DOHH2 (cell line): Measurements from ENCODE around the gene R3HDM2.
"Not testable (repeated sequence)": the region's sequence is repeated elsewhere in the genome, so short reads cannot be mapped to it uniquely, and the experiment has no call there.

Experiments
- EZH2phosphoT487 ChIP-seq: fragments of 200-600 bp; sonication (generic); IDR thresholded peaks from 2 replicates; pipeline ENCODE4 v1.6.1; 2017; ENCODE audit warnings: borderline replicate concordance, mild to moderate bottlenecking, antibody characterized with exemption, low read length, moderate library complexity, mixed read lengths
- TF ChIP-seq, protein P1 (sequence below): fragments of 200-600 bp; sonication (generic); IDR thresholded peaks from one replicate; pipeline ENCODE4 v1.5.1; 2014; ENCODE audit warnings: antibody characterized with exemption, mild to moderate bottlenecking, low read depth, low read length; ENCODE audit not compliant: poor library complexity, severe bottlenecking

GRCh38 chr12:57282073-57282472 is 148.8 kb downstream of the R3HDM2 start:
- TF ChIP-seq, protein P1, sequence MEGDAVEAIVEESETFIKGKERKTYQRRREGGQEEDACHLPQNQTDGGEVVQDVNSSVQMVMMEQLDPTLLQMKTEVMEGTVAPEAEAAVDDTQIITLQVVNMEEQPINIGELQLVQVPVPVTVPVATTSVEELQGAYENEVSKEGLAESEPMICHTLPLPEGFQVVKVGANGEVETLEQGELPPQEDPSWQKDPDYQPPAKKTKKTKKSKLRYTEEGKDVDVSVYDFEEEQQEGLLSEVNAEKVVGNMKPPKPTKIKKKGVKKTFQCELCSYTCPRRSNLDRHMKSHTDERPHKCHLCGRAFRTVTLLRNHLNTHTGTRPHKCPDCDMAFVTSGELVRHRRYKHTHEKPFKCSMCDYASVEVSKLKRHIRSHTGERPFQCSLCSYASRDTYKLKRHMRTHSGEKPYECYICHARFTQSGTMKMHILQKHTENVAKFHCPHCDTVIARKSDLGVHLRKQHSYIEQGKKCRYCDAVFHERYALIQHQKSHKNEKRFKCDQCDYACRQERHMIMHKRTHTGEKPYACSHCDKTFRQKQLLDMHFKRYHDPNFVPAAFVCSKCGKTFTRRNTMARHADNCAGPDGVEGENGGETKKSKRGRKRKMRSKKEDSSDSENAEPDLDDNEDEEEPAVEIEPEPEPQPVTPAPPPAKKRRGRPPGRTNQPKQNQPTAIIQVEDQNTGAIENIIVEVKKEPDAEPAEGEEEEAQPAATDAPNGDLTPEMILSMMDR, result not testable (repeated sequence)
- TF ChIP-seq EZH2phosphoT487, result not testable (repeated sequence)
